ENCODE data around the gene ITSN1. TPM values are rescaled to one million over a fixed set of nuclear protein-coding genes. Genes with fewer than 3 reads are reported as not detected.

ITSN1 gene
- total RNA-seq, 1 experiment from 2014 or later, result 50.3 TPM

DNA sequence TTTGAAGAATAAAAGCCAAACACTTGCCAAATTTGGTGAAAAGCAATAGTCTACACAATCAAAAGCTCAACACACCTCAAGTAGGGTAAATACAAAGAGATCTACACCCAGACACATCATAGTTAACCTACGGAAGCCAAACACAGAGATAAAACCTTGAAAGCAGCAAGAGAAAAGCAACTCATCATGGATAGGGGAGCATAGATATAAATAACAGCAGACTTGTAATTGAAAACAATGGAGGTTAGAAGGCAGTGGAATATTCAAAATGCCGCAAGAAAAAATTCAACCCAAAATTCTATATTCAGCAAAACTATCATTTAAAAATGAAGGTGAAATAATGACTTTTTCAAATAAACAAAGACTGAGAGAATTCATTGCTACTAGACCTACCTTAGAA is 105.1 kb downstream of the ITSN1 start:
- no peaks in the 10 kb centered on the region for H3K4me1 ChIP-seq (ENCODE audit: control insufficient read depth, insufficient read depth, low read length)
- intact Hi-C loops (cut with micrococcal nuclease; ENCODE audit: unreplicated experiment), result no loop called here
- DNase-seq (ENCODE audit: low read depth, low spot score), result no peak
- no TSS peak for BruUV-seq (replicated peaks)
- H3K4me3 ChIP-seq (ENCODE audit: low read depth in 2 of 2, low read length in 2 of 2), result no peak overlapping the region
- POLR2A ChIA-PET, result no interaction called here
- in situ Hi-C loops (cut with HindIII; ENCODE audit: low pct_unique_long_range_greater_than_20kb, low sequenced_read_pairs), result no loop called here
- H3K27ac ChIP-seq (ENCODE audit: low read length), result no peak overlapping the region
- ATAC-seq, result no peak
- H3K9me3 ChIP-seq (ENCODE audit: control insufficient read depth, insufficient read depth, low read depth, low read length), result no peaks in the 10 kb centered on the region; the same call in 1 of the 2 replicates
- CTCF ChIA-PET, result no interaction called here
- H3K36me3 ChIP-seq (ENCODE audit: control insufficient read depth, insufficient read depth, low read length), result no peaks in the 10 kb centered on the region; the same call in 1 of the 2 replicates
- TF ChIP-seq, protein P1, sequence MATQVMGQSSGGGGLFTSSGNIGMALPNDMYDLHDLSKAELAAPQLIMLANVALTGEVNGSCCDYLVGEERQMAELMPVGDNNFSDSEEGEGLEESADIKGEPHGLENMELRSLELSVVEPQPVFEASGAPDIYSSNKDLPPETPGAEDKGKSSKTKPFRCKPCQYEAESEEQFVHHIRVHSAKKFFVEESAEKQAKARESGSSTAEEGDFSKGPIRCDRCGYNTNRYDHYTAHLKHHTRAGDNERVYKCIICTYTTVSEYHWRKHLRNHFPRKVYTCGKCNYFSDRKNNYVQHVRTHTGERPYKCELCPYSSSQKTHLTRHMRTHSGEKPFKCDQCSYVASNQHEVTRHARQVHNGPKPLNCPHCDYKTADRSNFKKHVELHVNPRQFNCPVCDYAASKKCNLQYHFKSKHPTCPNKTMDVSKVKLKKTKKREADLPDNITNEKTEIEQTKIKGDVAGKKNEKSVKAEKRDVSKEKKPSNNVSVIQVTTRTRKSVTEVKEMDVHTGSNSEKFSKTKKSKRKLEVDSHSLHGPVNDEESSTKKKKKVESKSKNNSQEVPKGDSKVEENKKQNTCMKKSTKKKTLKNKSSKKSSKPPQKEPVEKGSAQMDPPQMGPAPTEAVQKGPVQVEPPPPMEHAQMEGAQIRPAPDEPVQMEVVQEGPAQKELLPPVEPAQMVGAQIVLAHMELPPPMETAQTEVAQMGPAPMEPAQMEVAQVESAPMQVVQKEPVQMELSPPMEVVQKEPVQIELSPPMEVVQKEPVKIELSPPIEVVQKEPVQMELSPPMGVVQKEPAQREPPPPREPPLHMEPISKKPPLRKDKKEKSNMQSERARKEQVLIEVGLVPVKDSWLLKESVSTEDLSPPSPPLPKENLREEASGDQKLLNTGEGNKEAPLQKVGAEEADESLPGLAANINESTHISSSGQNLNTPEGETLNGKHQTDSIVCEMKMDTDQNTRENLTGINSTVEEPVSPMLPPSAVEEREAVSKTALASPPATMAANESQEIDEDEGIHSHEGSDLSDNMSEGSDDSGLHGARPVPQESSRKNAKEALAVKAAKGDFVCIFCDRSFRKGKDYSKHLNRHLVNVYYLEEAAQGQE (IDR thresholded peaks at IDR 0.05; ENCODE audit: insufficient read depth in 1 of 2, low read depth in 2 of 2, low read length in 1 of 2), result no peak
- no peak for TF ChIP-seq TCF7L2 (IDR thresholded peaks at IDR 0.05; ENCODE audit: low read depth, low read length)
- no peak for TF ChIP-seq POLR2AphosphoS5 (IDR thresholded peaks at IDR 0.05; ENCODE audit: low read depth, low read length)
- TF ChIP-seq, protein P2, sequence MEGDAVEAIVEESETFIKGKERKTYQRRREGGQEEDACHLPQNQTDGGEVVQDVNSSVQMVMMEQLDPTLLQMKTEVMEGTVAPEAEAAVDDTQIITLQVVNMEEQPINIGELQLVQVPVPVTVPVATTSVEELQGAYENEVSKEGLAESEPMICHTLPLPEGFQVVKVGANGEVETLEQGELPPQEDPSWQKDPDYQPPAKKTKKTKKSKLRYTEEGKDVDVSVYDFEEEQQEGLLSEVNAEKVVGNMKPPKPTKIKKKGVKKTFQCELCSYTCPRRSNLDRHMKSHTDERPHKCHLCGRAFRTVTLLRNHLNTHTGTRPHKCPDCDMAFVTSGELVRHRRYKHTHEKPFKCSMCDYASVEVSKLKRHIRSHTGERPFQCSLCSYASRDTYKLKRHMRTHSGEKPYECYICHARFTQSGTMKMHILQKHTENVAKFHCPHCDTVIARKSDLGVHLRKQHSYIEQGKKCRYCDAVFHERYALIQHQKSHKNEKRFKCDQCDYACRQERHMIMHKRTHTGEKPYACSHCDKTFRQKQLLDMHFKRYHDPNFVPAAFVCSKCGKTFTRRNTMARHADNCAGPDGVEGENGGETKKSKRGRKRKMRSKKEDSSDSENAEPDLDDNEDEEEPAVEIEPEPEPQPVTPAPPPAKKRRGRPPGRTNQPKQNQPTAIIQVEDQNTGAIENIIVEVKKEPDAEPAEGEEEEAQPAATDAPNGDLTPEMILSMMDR (IDR thresholded peaks at IDR 0.05), result no peak
- TF ChIP-seq SIN3A (IDR thresholded peaks at IDR 0.05; ENCODE audit: borderline replicate concordance, insufficient read depth, low read depth, low read length), result no peak
- no peaks in the 10 kb centered on the region for H3K27me3 ChIP-seq (ENCODE audit: control insufficient read depth, insufficient read depth, low read length)

- no TSS peak for BruUV-seq (replicated peaks)
- intact Hi-C loops (cut with micrococcal nuclease; ENCODE audit: unreplicated experiment), result no loop called here
- H3K9me3 ChIP-seq (ENCODE audit: control insufficient read depth, insufficient read depth, low read depth, low read length), result no peaks in the 10 kb centered on the region; the same call in 1 of the 2 replicates
- H3K36me3 ChIP-seq (ENCODE audit: control insufficient read depth, insufficient read depth, low read length), result no peaks in the 10 kb centered on the region; the same call in 1 of the 2 replicates
- no peak overlapping the region for H3K4me3 ChIP-seq (ENCODE audit: low read depth in 2 of 2, low read length in 2 of 2)
- TF ChIP-seq SIN3A (IDR thresholded peaks at IDR 0.05; ENCODE audit: borderline replicate concordance, insufficient read depth, low read depth, low read length) (no peak), TCF7L2 (IDR thresholded peaks at IDR 0.05; ENCODE audit: low read depth, low read length) (no peak), POLR2AphosphoS5 (IDR thresholded peaks at IDR 0.05; ENCODE audit: low read depth, low read length) (no peak)
- no peak for ATAC-seq
- DNase-seq (ENCODE audit: low read depth, low spot score), result no peak
- H3K27me3 ChIP-seq (ENCODE audit: control insufficient read depth, insufficient read depth, low read length), result no peaks in the 10 kb centered on the region
- no peak overlapping the region for H3K27ac ChIP-seq (ENCODE audit: low read length)
- ChIA-PET CTCF (no interaction called here), POLR2A (no interaction called here)
- in situ Hi-C loops (cut with HindIII; ENCODE audit: low pct_unique_long_range_greater_than_20kb, low sequenced_read_pairs), result no loop called here
- H3K4me1 ChIP-seq (ENCODE audit: control insufficient read depth, insufficient read depth, low read length), result no peaks in the 10 kb centered on the region
Observed at GRCh38 chr21:33748903-33749302, 106.6 kb downstream of the ITSN1 start.

DNA sequence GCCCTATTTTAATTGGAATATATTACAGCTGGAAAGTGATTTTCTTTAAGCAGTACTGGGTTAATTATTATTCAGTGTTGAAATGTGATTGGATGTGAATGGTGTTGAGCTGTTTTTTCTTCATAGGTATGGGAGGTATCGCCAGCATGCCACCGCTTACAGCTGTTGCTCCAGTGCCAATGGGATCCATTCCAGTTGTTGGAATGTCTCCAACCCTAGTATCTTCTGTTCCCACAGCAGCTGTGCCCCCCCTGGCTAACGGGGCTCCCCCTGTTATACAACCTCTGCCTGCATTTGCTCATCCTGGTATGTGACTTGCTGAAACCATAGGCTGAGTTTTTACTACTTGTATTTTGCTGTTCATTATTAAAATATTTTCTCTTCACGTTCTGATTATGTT is 107.7 kb downstream of the ITSN1 start:
- POLR2A ChIA-PET, result no interaction called here
- ATAC-seq, result no peak

More for the DNA sequence above, 107.7 kb downstream of the ITSN1 start:
- Histone ChIP-seq H3K9me3 (ENCODE audit: control insufficient read depth, insufficient read depth, low read depth, low read length) (no peaks in the 10 kb centered on the region; the same call in 1 of the 2 replicates), H3K4me3 (ENCODE audit: low read depth in 2 of 2, low read length in 2 of 2) (no peak overlapping the region), H3K4me1 (ENCODE audit: control insufficient read depth, insufficient read depth, low read length) (no peaks in the 10 kb centered on the region), H3K27me3 (ENCODE audit: control insufficient read depth, insufficient read depth, low read length) (no peaks in the 10 kb centered on the region), H3K36me3 (ENCODE audit: control insufficient read depth, insufficient read depth, low read length) (no peaks in the 10 kb centered on the region; the same call in 1 of the 2 replicates), H3K27ac (ENCODE audit: low read length) (no peak overlapping the region)
- intact Hi-C loops (cut with micrococcal nuclease; ENCODE audit: unreplicated experiment) (no loop called here), in situ Hi-C loops (cut with HindIII; ENCODE audit: low pct_unique_long_range_greater_than_20kb, low sequenced_read_pairs) (no loop called here)
- DNase-seq (ENCODE audit: low read depth, low spot score), result no peak
- TF ChIP-seq POLR2AphosphoS5 (IDR thresholded peaks at IDR 0.05; ENCODE audit: low read depth, low read length), result no peak
- TF ChIP-seq, protein P1 (IDR thresholded peaks at IDR 0.05; ENCODE audit: insufficient read depth in 1 of 2, low read depth in 2 of 2, low read length in 1 of 2), result no peak
- TF ChIP-seq TCF7L2 (IDR thresholded peaks at IDR 0.05; ENCODE audit: low read depth, low read length), result no peak
- no peak for TF ChIP-seq SIN3A (IDR thresholded peaks at IDR 0.05; ENCODE audit: borderline replicate concordance, insufficient read depth, low read depth, low read length)
- TF ChIP-seq, protein P2 (IDR thresholded peaks at IDR 0.05), result no peak
- CTCF ChIA-PET, result no interaction called here
- BruUV-seq (replicated peaks), result no TSS peak
